Stimulated activated naive CD8-positive, alpha-beta T cell treated with anti-CD3 and anti-CD28 coated beads, Interleukin-15, amount 100 ng/mL, for 72 hours (primary cell): ENCODE results near the gene CDNF.
A peak's percentile ranks its signal among the peaks of the same experiment; 100 is the strongest.
"Not testable (repeated sequence)": the region's sequence is repeated elsewhere in the genome, so short reads cannot be mapped to it uniquely, and the experiment has no call there.

Experiments
- ATAC-seq: fragments of 150-1000 bp; cut with Tn5 transposase; 2 replicates; pipeline ENCODE4 v1.10.0; 2021; ENCODE audit warnings: mild to moderate bottlenecking, moderate library complexity
- DNase-seq, 2 donors: peaks; one replicate each; pipeline ENCODE4 v3.0.0; 2021 to 2022
- H3K27ac Mint-ChIP-seq, 2 donors: one replicate each; pipeline ENCODE4 v1.8.0; 2022; ENCODE audit warnings: mild to moderate bottlenecking in 2 of 2, mixed read lengths in 2 of 2, moderate library complexity in 2 of 2
- H3K27me3 Mint-ChIP-seq: one replicate; pipeline ENCODE4 v1.8.0; 2022; ENCODE audit warnings: mixed read lengths
- H3K4me1 Mint-ChIP-seq: one replicate; pipeline ENCODE4 v1.8.0; 2022; ENCODE audit warnings: mild to moderate bottlenecking, mixed read lengths
- H3K4me3 Mint-ChIP-seq, 2 donors: one replicate each; pipeline ENCODE4 v1.8.0; 2022; ENCODE audit warnings: mild to moderate bottlenecking in 2 of 2, mixed read lengths in 2 of 2, moderate library complexity in 1 of 2
- H3K9me3 Mint-ChIP-seq, 2 donors: one replicate each; pipeline ENCODE4 v1.8.0; 2022; ENCODE audit warnings: mixed read lengths in 2 of 2

CDNF gene

GRCh38 chr10:14837757-14838581 is at the start of gene CDNF, which contains the start of the genes HSPA14 and MSANTD7:
Gene CDNF, minus strand, starts transcription at chr10:14838037. Its CDS starts 91 bp downstream, at chr10:14837946.
Gene HSPA14, plus strand, starts transcription at chr10:14838306. Its CDS starts 97 bp downstream, at chr10:14838403.
Gene MSANTD7, plus strand, starts transcription at chr10:14838306. Its CDS starts 3,979 bp downstream, at chr10:14842285.
- peak; percentile 99 to 100 for DNase-seq
- H3K4me3 Mint-ChIP-seq = peak within 1 kb of the TSS; percentile 94 to 97
- peaks cover 13% of the 10 kb centered on the region for H3K4me1 Mint-ChIP-seq
- H3K27me3 Mint-ChIP-seq = no peaks in the 10 kb centered on the region
- no peaks in the 10 kb centered on the region for H3K9me3 Mint-ChIP-seq
- H3K27ac Mint-ChIP-seq = peak within 1 kb of the TSS; percentile 99
- ATAC-seq = peak; percentile 95

GRCh38 chr10:14884082-14884481 is 46.2 kb upstream of the CDNF start:
- DNase-seq = no peak
- H3K4me1 Mint-ChIP-seq = peaks cover 23% of the 10 kb centered on the region
- ATAC-seq = peak; percentile 69
- no peaks in the 10 kb centered on the region for H3K9me3 Mint-ChIP-seq
- H3K4me3 Mint-ChIP-seq = no peak overlapping the region
- H3K27me3 Mint-ChIP-seq = no peaks in the 10 kb centered on the region
- H3K27ac Mint-ChIP-seq = no peak overlapping the region

- Mint-ChIP-seq H3K27me3 (no peaks in the 10 kb centered on the region), H3K4me3 (peak overlapping the region; percentile 95 to 98), H3K4me1 (peaks cover 43% of the 10 kb centered on the region), H3K27ac (no peak overlapping the region), H3K9me3 (no peaks in the 10 kb centered on the region)
- ATAC-seq = no peak
- no peak for DNase-seq
These were observed 42.4 kb upstream of the CDNF start for GRCh38 chr10:14880229-14880628.

- Mint-ChIP-seq H3K27me3 (no peaks in the 10 kb centered on the region), H3K4me1 (peaks cover 43% of the 10 kb centered on the region), H3K9me3 (no peaks in the 10 kb centered on the region), H3K4me3 (peak overlapping the region; percentile 95 to 98), H3K27ac (peak overlapping the region in 1 of 2 donors; percentile 92)
- ATAC-seq (no peak), DNase-seq (no peak)
These were observed 42.0 kb upstream of the CDNF start for GRCh38 chr10:14879928-14880193.

- peak overlapping the region; percentile 89 to 92 for H3K27ac Mint-ChIP-seq
- no peaks in the 10 kb centered on the region for H3K9me3 Mint-ChIP-seq
- DNase-seq (peak; percentile 46 to 50), ATAC-seq (peak; percentile 37)
- H3K4me3 Mint-ChIP-seq = peak overlapping the region; percentile 95 to 98
- peaks cover 43% of the 10 kb centered on the region for H3K4me1 Mint-ChIP-seq
- H3K27me3 Mint-ChIP-seq = no peaks in the 10 kb centered on the region
These were observed 41.5 kb upstream of the CDNF start for GRCh38 chr10:14879124-14879927.

GRCh38 chr10:14878266-14879123 is 40.7 kb upstream of the CDNF start, which contains the start of gene SUV39H2:
Gene SUV39H2, plus strand, starts transcription at chr10:14878866. Its CDS starts 23 bp downstream, at chr10:14878889.
- DNase-seq = peak; percentile 94 to 96
- peak within 1 kb of the TSS; percentile 96 to 98 for H3K4me3 Mint-ChIP-seq
- H3K27me3 Mint-ChIP-seq = no peaks in the 10 kb centered on the region
- peak; percentile 95 for ATAC-seq
- peaks cover 43% of the 10 kb centered on the region for H3K4me1 Mint-ChIP-seq
- H3K27ac Mint-ChIP-seq = peak within 1 kb of the TSS; percentile 92 to 95
- no peaks in the 10 kb centered on the region for H3K9me3 Mint-ChIP-seq

GRCh38 chr10:14876764-14877163 is 38.9 kb upstream of the CDNF start:
- DNase-seq (no peak), ATAC-seq (no peak)
- Mint-ChIP-seq H3K27ac (peak overlapping the region; percentile 14 to 42), H3K4me1 (peaks cover 28% of the 10 kb centered on the region), H3K27me3 (no peaks in the 10 kb centered on the region), H3K9me3 (no peaks in the 10 kb centered on the region), H3K4me3 (peak overlapping the region; percentile 96 to 98)

GRCh38 chr10:14875941-14876340 is 38.1 kb upstream of the CDNF start:
- no peak for DNase-seq
- H3K4me3 Mint-ChIP-seq = no peak overlapping the region
- no peak for ATAC-seq
- H3K27ac Mint-ChIP-seq = no peak overlapping the region
- no peaks in the 10 kb centered on the region for H3K27me3 Mint-ChIP-seq
- no peaks in the 10 kb centered on the region for H3K9me3 Mint-ChIP-seq
- H3K4me1 Mint-ChIP-seq = peaks cover 27% of the 10 kb centered on the region

GRCh38 chr10:14873090-14873760 is 35.4 kb upstream of the CDNF start:
- Mint-ChIP-seq H3K4me1 (peaks cover 19% of the 10 kb centered on the region), H3K4me3 (no peak overlapping the region), H3K9me3 (no peaks in the 10 kb centered on the region), H3K27me3 (no peaks in the 10 kb centered on the region), H3K27ac (no peak overlapping the region)
- no peak for DNase-seq
- ATAC-seq = no peak

- not testable (repeated sequence) for H3K4me1 Mint-ChIP-seq, H3K27me3 Mint-ChIP-seq, ATAC-seq, DNase-seq, H3K9me3 Mint-ChIP-seq, H3K4me3 Mint-ChIP-seq, H3K27ac Mint-ChIP-seq
These were observed 27.0 kb upstream of the CDNF start for GRCh38 chr10:14864871-14865270.

GRCh38 chr10:14864466-14864865 is 26.6 kb upstream of the CDNF start:
- DNase-seq, ATAC-seq, H3K4me3 Mint-ChIP-seq, H3K4me1 Mint-ChIP-seq, H3K27ac Mint-ChIP-seq, H3K9me3 Mint-ChIP-seq, H3K27me3 Mint-ChIP-seq: not testable (repeated sequence)

GRCh38 chr10:14860791-14861190 is 23.0 kb upstream of the CDNF start:
- no peaks in the 10 kb centered on the region for H3K27me3 Mint-ChIP-seq
- ATAC-seq = no peak
- DNase-seq = no peak
- H3K27ac Mint-ChIP-seq = peak overlapping the region in 1 of 2 donors; percentile 7
- H3K4me3 Mint-ChIP-seq = no peak overlapping the region
- H3K4me1 Mint-ChIP-seq = no peaks in the 10 kb centered on the region
- H3K9me3 Mint-ChIP-seq = no peaks in the 10 kb centered on the region

GRCh38 chr10:14859775-14860174 is 21.9 kb upstream of the CDNF start:
- no peak for DNase-seq
- H3K27me3 Mint-ChIP-seq = no peaks in the 10 kb centered on the region
- no peak for ATAC-seq
- no peak overlapping the region for H3K27ac Mint-ChIP-seq
- H3K4me1 Mint-ChIP-seq = no peaks in the 10 kb centered on the region
- no peaks in the 10 kb centered on the region for H3K9me3 Mint-ChIP-seq
- H3K4me3 Mint-ChIP-seq = no peak overlapping the region

- no peak overlapping the region for H3K27ac Mint-ChIP-seq
- no peaks in the 10 kb centered on the region for H3K9me3 Mint-ChIP-seq
- no peaks in the 10 kb centered on the region for H3K27me3 Mint-ChIP-seq
- no peak for ATAC-seq
- no peak for DNase-seq
- H3K4me3 Mint-ChIP-seq = no peak overlapping the region
- no peaks in the 10 kb centered on the region for H3K4me1 Mint-ChIP-seq
These were observed 21.2 kb upstream of the CDNF start for GRCh38 chr10:14859043-14859442.
